Measurements from ENCODE around the gene RAB4B.
A peak's percentile ranks its signal among the peaks of the same experiment; 100 is the strongest.
"Not testable (repeated sequence)": the region's sequence is repeated elsewhere in the genome, so short reads cannot be mapped to it uniquely, and the experiment has no call there.

Gene RAB4B

DNA sequence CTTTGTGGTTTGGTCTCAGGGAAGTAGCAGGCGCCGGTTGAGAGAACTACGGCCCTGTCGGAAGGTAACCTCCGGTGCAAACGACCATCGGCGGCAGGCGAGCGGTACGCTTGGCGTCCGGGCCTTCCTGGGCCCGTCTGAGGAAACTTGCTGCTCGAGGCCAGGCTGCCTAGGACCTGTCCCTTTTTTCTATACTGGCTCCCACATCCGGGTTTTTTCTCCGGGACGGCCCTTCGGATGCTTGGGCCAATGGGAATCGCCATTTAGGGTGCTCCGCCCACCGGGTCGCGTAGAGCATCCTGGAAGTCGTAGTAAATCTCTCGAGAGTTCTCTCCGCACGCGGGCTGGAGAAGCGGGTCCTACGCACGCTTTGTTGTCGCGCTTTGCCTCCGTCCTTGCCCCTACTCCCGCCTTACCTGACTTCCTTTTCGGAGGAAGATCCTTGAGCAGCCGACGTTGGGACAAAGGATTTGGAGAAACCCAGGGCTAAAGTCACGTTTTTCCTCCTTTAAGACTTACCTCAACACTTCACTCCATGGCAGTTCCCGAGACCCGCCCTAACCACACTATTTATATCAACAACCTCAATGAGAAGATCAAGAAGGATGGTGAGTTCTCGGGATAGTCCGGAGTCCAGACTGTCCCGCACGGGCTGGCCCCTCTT is 27.0 kb upstream of the RAB4B start, which contains the start of gene SNRPA:
TSS of gene SNRPA (plus strand) at position 330 of the 664 bp plus-strand sequence. CDS start at position 536, 206 bp downstream.
- peak; percentile 99 for DNase-seq

DNA sequence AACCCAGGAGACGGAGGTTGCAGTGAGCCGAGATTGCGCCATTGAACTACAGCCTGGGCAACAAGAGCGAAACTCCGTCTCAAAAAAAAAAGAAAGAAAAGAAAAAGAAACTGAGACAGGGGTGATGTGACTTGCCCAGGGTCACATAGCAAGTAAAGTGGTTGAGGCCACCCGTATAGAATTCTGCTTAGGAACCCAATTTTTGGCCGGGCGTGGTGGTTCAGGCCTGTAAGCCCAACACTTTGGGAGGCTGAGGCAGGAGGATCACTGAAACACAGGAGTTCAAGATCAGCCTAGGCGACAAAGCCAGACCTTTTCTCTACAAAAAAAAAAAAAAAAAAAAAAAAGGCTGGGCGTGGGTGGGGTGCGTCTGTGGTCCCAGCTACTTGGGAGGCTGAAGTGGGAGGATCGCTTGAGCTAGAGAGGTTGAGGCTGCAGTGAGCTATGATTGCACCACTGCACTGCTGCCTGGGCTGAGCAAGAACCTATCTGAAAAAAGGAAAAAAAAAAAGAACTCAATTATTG is 25.7 kb upstream of the RAB4B start:
- peak; percentile 44 for DNase-seq

DNA sequence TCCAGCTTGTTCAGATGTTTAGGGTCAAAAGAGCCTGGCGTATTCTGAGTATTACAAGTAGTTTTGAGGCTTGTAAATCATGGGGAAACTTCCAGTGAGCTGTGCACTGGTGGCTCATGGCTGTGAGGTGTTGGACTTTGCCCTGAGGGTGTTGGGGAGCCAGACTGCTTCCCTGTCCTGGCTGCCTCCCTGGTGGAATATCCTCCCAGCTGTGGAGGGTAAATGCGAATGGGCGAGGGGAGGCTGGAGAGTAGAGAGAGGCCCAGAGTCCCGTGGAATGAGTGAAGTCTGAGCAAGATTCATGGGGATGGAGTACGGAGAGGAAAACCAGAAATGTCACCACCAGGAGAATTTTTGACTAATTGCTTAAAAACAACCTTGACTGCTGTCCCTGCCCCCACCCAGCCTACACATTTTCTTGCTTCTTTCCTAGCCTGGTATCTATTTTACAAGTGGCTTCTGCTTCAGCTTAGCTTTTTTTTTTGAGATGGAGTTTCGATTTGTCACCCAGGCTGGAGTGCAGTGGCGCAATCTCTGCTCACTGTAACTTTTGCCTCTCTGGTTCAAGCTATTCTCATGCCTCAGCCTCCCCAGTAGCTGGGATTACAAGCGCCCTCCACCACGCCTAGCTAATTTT is 23.3 kb upstream of the RAB4B start:
- no peak for DNase-seq

DNA sequence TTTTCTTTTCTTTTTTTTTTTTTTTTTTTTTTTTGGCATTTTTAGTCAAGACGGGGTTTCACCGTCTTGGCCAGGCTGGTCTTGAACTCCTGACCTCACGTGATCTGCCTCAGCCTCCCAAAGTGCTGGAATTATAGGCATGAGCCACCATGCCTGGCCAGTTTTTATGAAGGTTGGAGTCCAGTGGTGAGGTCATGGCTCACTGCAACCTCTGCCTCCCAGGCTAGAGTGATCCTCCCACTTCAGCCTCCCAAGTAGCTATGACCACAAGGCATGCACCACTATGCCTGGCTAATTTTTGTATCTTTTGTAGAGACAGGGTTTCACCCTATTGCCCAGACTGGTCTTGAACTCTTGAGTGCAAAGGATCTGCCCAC is 22.8 kb upstream of the RAB4B start:
- DNase-seq, result no peak

DNA sequence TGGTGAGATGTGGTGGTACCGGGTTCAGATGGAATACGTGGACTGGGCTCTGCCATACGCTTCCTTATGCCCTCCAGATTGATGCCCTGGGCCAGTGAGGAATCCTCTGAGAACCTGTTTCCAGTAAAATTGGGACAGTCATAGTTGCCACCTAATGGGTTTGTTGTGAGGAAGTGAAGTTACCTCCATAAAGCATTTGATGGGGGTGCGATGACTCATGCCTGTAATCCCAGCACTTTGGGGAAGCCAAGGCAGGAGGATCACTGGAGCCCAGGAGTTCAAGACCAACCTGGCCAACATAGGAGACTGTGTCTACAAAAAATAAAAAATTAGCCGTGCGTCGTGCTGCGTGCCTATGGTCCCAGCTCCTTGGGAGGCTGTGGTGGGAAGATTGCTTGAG is 22.3 kb upstream of the RAB4B start:
- DNase-seq, result no peak

DNA sequence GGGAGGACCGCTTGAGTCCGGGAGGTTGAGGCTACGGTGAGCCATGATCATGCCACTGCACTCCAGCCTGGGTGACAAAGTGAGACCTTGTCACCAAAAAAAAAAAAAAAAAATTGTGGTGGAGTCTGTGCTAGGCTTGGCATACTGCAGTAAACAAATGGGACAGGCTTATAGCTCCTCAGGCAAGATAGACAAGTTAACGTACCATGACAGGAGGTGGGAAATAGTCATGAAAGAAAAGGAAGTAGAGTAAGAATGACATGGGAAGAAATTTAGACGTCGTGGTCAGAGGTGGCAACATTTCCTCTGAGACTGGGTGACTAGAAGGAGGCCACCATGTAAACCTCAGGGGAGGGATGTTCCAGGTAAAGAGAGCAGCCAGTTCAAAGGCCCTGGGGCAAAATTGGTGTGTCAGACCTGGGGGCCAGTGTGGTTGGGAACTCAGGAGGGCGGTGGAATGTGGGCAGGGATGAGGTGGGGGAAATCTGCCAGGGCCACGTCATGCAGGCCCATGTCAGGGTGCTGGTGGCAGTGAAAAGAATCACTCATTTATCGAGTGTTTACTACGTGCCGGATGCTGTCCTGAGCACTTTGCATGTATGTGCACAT is 21.4 kb upstream of the RAB4B start:
- no peak for DNase-seq

DNA sequence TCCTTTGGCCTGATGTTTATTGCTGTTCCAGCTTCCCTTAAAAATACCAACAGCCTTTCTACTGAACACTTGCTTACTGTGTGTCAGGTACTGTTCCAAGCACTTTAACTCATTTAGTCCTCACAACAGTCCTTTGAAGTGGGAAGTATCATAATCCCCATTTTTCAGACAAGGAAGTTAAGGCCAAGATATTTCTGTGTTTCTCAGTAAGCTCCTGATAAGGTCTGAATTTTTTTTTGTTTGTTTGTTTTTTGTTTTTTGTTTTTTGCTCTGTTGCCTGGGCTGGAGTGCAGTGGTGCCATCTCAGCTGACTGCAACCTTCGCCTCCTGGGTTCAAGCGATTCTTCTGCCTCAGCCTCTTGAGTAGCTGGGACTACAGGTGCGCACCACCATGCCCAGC is 19.6 kb upstream of the RAB4B start:
- DNase-seq, result no peak

DNA sequence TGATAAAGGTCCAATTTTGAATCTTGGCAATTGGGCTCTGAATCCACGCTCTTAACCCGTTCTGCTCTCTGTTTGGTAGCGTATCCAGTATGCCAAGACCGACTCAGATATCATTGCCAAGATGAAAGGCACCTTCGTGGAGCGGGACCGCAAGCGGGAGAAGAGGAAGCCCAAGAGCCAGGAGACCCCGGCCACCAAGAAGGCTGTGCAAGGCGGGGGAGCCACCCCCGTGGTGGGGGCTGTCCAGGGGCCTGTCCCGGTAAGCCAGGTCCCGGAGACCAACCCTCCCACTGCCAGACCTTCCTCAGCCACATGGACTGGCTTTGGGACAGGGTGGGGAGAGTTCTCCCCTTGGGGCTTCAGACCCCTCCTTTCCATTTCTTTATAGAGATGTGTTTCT is 18.7 kb upstream of the RAB4B start:
- DNase-seq, result no peak

DNA sequence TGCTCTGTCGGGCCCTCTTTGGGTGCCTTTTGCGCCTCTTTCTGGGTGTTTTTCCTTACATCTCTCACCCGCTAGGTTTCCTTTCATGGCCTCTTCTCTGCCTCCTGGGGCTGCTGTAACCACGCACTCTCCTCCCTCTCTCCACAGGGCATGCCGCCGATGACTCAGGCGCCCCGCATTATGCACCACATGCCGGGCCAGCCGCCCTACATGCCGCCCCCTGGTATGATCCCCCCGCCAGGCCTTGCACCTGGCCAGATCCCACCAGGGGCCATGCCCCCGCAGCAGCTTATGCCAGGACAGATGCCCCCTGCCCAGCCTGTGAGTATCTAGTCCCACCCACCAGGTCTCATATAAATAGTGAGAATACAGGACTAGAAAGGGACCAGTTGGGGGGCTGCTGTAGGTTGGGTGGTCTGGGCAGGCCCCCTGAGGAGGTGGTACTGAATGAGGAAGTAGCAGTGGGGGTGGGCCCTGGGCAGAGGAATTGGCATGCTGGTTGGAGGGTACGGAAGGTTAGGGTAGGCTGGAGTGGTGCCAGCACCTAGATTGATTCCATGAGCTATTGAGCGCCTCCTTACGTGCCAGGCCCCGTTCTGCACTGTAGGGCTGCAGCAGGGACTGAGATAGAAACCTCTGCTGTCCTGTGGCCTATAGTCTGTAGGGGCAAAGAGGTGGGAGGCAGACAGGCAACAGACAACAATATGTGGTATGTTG is 15.1 kb upstream of the RAB4B start:
- no peak for DNase-seq

DNA sequence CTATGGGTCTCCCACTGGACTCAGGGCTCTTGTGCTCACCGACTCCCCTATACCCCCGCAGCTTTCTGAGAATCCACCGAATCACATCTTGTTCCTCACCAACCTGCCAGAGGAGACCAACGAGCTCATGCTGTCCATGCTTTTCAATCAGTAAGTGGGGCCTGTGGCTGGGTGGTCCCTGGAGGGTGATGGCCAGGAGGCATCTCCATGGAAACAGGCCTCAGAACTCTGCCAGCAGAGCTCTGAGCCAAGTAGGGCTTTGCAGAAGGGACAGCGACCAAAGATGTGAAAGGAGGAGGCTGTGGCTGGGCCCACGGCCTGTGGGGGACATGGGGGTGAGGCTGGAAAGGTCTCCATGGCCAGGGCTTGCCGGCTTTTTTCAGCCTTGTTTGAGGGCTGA is 14.5 kb upstream of the RAB4B start:
- DNase-seq, result no peak

DNA sequence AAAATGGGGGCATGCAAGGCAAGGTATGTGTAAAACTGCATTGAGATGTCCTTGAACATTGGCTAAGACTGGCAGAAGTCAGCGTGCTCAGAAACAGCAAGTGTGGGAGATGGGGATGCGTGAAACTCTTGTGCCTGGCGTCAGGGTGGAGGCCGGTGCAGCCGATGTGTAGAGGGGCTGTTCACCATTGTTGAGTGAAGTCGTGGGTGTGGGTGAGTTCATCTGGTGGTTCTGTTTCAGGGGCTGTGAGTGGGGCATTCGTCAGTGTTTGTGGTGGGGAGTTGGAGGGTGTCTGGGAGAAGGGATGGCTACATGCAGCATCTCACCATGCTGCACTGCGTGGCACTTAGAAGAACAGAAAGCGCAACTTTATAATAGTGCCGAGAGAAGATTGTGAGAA is 14.1 kb upstream of the RAB4B start:
- DNase-seq, result no peak

DNA sequence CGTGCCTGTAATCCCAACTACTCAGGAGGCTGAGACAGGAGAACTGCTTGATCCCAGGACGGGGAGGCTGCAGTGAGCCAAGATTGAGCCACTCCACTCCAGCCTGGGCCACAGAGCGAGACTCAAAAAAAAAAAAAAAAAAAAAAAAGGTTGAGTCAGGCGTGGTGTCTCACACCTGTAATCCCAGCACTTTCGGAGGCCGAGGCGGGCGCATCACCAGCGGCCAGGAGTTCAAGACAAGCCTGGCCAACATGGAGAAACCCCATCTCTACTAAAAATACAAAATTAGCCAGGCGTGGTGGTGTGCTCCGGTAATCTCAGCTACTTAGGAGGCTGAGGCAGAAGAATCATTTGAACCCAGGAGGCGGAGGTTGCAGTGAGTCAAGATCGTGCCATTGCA is 11.7 kb upstream of the RAB4B start:
- not testable (repeated sequence) for DNase-seq

DNA sequence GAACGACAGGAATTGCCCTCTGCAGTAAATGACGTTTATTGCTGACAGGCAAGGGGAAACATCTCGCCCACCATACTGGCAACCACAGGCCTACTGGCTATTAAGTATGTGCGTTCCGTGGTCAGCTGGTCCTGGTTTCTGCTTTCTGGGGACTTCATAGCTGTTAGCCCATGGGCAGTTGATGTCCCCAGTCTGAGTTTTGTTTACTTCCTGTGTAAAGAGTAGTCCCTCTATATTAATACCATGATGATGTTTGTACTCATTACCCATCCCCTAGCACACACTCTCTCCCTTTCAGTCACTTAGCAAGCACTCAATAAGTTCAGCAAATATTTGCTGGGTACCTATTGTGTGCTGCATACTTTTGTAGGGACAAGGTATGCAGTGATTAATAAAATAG is 9.2 kb upstream of the RAB4B start:
- DNase-seq, result no peak

DNA sequence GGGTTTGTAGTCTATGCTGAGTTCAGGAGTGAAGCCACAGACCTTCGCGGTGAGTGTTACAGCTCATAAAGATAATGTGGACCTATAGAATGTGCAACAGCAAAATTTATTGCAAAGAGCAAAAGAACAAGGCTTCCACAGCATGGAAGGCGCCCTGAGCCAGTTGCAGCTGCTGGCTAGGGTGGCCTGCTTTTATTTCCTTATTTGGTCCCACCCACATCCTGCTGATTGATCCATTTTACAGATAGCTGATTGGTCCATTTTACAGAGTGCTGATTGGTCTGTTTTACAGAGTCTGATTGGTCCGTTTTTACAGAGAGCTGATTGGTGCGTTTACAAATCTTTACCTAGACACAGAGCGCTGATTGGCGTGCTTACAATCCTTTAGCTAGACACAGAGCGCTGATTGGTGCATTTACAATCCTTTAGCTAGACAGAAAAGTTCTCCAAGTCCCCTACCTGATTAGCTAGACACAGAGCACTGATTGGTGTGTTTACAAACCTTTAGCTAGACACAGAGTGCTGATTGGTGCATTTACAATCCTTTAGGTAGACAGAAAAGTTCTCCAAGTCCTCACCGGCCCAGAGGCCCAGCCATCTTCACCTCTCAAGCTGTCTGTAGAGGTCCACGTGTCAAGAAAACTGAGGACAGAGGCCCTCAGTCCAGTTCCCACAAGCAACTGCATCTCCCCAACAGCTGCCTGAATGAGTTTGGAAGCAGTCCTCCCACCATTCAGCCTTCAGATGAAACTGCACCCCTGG is 6.8 kb upstream of the RAB4B start:
- DNase-seq, result peak; percentile 55

DNA sequence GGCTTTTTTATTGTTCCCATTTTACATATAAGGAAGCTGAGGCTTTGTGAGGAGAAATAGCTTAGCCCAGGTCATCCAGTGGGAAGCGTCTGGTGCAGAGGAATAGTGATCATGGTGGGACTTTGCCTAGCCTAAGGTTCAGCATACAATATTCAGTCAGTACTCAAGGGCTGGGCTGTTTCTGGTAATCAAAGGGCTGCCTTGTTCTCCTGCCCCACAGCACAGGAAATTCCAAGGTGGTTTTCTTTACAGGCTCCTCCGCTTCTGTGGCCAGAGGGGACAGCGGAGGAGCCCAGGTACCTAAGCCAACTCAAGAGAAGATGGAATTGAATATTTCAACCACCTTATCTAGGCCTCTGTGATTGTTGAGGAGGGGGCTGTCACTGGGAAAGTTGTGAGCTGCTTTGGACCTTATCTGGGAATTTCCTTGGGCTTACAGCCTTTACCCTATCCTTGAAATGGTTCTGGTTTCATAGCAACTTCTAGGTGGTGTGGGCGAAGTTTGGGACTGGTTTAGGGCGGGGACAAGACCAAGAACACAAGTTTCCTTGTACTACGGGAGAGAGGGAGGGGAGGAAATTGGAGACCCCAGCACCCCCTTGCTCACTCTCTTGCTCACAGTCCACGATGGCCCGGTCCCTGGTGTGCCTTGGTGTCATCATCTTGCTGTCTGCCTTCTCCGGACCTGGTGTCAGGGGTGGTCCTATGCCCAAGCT is 3.0 kb upstream of the RAB4B start, which contains the start of gene MIA:
TSS of gene MIA (plus strand) at position 606 of the 716 bp plus-strand sequence. CDS start at position 628, 22 bp downstream.
- no peak for DNase-seq

DNA sequence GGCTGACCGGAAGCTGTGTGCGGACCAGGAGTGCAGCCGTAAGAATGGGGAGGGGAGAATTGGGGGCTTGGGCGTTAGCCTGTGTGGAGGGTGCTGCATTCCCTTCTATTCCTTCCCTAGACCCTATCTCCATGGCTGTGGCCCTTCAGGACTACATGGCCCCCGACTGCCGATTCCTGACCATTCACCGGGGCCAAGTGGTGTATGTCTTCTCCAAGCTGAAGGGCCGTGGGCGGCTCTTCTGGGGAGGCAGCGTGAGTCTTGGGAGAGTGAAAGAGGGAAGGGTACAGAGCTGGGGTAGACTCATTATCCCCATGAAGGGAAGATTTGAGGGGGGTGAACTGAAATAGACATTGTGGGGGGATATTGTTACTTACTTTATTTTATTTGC is 2.4 kb upstream of the RAB4B start:
- no peak for DNase-seq

DNA sequence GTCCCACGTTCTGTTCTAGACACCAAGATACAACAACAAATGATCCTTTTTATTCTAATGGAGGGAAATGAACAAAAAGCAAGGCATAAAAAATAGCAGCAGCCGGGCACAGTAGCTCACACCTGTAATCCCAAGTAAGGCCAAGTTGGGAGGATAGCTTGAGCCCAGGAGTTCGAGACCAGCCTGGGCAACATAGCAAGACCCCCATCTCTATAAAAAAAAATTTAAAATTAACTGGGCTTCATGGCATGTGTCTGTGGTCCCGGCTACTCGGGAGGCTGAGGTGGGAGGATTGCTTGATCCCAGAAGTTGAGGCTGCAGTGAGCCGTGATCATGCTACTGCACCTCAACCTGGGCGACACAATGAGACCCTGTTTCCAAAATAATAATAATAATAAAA is 1.7 kb upstream of the RAB4B start:
- DNase-seq, result no peak

DNA sequence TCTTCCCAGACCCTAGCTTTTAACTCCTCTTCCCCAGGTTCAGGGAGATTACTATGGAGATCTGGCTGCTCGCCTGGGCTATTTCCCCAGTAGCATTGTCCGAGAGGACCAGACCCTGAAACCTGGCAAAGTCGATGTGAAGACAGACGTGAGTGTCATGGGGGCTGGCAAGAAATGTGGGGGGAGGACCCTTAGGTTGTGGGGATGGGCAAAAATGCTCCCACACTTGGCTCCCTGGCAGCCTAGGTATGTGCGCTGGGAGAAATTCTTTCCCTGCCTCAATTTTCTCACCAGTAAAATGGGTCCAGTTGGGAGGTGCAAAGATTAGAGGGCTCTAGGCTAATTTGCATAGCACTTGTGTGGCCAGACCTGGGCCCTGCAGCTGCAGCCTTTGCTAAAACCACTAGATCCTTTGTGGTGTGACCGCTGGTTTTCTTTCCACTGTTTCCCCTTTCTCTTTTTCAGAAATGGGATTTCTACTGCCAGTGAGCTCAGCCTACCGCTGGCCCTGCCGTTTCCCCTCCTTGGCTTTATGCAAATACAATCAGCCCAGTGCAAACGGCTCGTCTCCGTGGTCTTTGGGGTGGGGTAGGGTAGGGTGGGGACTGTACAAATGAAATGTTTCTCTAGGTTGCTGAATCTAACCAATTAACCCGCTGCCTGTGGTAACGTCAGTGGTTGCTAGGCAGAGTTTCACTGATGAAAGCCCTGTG is 959 bp upstream of the RAB4B start:
- peak; percentile 97 for DNase-seq

DNA sequence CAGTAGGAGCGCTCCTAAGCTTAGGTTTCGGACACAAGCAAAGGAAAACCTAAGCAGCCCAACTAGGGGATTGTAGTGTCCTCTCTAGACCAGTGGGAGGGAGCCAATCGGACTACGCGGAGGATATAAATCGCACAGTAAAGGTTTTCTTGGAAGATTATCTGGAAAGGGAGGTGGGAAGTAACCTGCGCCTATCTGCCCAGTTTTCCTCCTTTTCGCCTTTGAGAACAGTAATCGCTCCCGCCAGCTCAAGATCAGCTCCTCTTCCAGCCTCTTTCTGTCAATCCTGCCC is 456 bp upstream of the RAB4B start:
- no peak for DNase-seq

DNA sequence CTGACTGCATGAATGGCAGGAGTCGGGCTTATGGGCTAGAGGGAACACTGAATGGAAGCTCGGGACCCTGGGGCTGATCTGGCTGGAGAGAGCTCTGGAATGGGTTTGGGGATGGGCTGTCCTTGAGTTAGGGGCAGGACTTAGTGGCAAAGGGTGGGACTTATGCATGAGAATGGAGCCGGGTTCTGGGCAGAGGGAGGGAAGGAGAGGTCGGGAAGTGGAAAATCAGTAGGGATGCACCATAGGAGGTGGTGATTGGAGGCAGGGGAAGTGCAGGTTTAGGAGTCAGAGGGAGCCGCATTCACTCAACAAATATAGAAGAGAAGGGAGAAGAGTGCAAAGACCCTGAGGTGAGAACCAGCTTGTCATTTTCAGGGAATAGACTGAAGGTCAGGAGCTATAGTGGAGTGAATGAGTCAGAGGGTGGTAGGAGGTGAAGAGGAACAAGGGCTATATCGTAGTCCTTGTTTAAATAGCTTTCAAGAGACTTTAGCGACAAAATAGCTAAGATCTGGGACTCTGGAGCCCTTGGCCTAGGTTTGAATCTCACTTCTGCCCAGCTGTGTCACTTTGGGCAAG is 748 bp downstream of the RAB4B start:
- DNase-seq, result no peak

DNA sequence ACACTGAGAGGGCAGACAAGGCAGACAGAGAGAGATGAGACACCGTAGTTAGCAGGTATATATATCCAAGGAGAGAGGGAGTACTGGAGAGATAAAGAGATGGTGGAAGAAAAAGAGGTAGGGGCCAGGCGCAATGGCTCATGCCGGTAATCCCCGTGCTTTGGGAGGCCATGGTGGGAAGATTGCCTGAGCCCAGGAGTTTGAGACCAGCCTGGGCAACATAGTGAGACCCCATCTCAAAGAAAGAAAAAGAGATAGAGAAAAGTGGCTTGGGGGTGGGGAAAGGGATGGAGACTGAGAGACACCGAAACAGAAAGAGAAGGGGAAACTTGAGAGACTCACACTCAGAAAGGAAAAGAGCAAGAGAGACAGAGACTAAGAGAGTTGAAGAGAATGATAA is 2.5 kb downstream of the RAB4B start:
- DNase-seq, result no peak

All from hematopoietic multipotent progenitor cell treated with erythropoietin and hydrocortisone succinate and interleukin-3 and kit ligand, for 8 days (in vitro differentiated cells).